PFSK-1 (cell line): ENCODE results near the gene NTRK1.

ENCODE experiments used
- POLR2AphosphoS5 ChIP-seq: IDR thresholded peaks from 2 replicates; pipeline ENCODE4 v1.6.1; 2012; ENCODE audit warnings: low read depth, mild to moderate bottlenecking, control low read depth, low read length, moderate library complexity
- SIN3A ChIP-seq: IDR thresholded peaks from 2 replicates; pipeline ENCODE4 v1.6.1; 2012; ENCODE audit warnings: mild to moderate bottlenecking, low read length, moderate library complexity, borderline replicate concordance; ENCODE audit not compliant: insufficient read depth
- TAF1 ChIP-seq: IDR thresholded peaks from 2 replicates; pipeline ENCODE4 v1.6.1; 2012; ENCODE audit warnings: low read length, control low read depth, borderline replicate concordance; ENCODE audit not compliant: insufficient read depth
- TF ChIP-seq, protein P1 (sequence below), 2 experiments: IDR thresholded peaks; 2 replicates each; pipeline versions ENCODE4 v1.6.1 to v1.8.0; 2011 to 2012; ENCODE audit warnings: low read depth in 2 of 2, low read length in 2 of 2, control low read depth in 1 of 2, inconsistent platforms in 1 of 2, mild to moderate bottlenecking in 1 of 2, moderate library complexity in 1 of 2; ENCODE audit not compliant: insufficient read depth in 1 of 2

DNA sequence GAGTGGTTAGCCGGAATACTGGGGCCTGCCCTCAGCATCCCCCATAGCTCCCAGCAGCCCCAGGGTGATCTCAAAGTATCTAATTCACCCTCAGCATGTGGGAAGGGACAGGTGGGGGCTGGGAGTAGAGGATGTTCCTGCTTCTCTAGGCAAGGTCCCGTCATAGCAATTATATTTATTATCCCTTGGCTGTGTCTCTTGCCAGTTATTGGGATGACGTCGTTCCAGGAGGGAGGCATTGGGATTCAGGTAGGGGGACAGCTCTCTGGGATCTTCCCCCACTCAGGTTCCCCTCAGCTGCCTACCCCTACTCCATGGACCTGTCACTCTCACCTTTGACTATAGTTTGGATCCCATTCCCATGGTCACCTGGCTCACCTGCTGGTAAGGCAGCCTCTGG, 21.0 kb downstream of the NTRK1 start:
- TF ChIP-seq POLR2AphosphoS5 (no peak), SIN3A (no peak), TAF1 (no peak)
- TF ChIP-seq, protein P1, sequence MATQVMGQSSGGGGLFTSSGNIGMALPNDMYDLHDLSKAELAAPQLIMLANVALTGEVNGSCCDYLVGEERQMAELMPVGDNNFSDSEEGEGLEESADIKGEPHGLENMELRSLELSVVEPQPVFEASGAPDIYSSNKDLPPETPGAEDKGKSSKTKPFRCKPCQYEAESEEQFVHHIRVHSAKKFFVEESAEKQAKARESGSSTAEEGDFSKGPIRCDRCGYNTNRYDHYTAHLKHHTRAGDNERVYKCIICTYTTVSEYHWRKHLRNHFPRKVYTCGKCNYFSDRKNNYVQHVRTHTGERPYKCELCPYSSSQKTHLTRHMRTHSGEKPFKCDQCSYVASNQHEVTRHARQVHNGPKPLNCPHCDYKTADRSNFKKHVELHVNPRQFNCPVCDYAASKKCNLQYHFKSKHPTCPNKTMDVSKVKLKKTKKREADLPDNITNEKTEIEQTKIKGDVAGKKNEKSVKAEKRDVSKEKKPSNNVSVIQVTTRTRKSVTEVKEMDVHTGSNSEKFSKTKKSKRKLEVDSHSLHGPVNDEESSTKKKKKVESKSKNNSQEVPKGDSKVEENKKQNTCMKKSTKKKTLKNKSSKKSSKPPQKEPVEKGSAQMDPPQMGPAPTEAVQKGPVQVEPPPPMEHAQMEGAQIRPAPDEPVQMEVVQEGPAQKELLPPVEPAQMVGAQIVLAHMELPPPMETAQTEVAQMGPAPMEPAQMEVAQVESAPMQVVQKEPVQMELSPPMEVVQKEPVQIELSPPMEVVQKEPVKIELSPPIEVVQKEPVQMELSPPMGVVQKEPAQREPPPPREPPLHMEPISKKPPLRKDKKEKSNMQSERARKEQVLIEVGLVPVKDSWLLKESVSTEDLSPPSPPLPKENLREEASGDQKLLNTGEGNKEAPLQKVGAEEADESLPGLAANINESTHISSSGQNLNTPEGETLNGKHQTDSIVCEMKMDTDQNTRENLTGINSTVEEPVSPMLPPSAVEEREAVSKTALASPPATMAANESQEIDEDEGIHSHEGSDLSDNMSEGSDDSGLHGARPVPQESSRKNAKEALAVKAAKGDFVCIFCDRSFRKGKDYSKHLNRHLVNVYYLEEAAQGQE (IDR thresholded peaks at IDR 0.05; ENCODE audit: insufficient read depth in 1 of 2, low read depth in 2 of 2, low read length in 2 of 2): no peak
